NT2/D1 (cell line): ENCODE data around the gene LONRF3.

Experiments used
- YY1 ChIP-seq: IDR thresholded peaks from 2 replicates; pipeline ENCODE4 v1.6.1; 2011; ENCODE audit not compliant: insufficient read length, insufficient read depth
- ZNF274 ChIP-seq: IDR thresholded peaks from 2 replicates; pipeline ENCODE4 v1.6.1; 2011; ENCODE audit warnings: mild to moderate bottlenecking, low read depth, low read length

- no peak for TF ChIP-seq YY1
- TF ChIP-seq ZNF274 = no peak
Measured at GRCh38 chrX:118971552-118971951, 2.9 kb upstream of the LONRF3 start.
